Measurements from ENCODE around the gene MYO19. TPM values are rescaled to one million over a fixed set of nuclear protein-coding genes. Genes with fewer than 3 reads are reported as not detected.

MYO19 gene
- total and polyA plus RNA-seq, 9 of the 15 experiments (the other 6 are each of a cell fraction or from before 2014, with no cell fraction given): 21.6 to 176 (median 129) TPM

GRCh38 chr17:36545465-36546417 is 11.1 kb upstream of the MYO19 start (continued):
- TF ChIP-seq SREBF1 (IDR thresholded peaks at IDR 0.05; ENCODE audit: borderline replicate concordance, low read depth, low read length): no peak
- peak; percentile 78 for TF ChIP-seq TAF9B (IDR thresholded peaks at IDR 0.05; ENCODE audit: partially characterized antibody)
- peak; percentile 81 for TF ChIP-seq NFYB (IDR thresholded peaks at IDR 0.05; ENCODE audit: extremely low read depth, insufficient read length)
- peak; percentile 92 for TF ChIP-seq ZZZ3 (IDR thresholded peaks at IDR 0.05)
- TF ChIP-seq MTF1 (CRISPR knock-in tag; IDR thresholded peaks at IDR 0.05; ENCODE audit: borderline replicate concordance): no peak
- TF ChIP-seq KLF1 (tag; IDR thresholded peaks at IDR 0.05): no peak
- peak; percentile 52 for TF ChIP-seq ELF1 (tag; IDR thresholded peaks at IDR 0.05)
- no peak for TF ChIP-seq LARP7 (IDR thresholded peaks at IDR 0.05)
- peak; percentile 61 to 68 for TF ChIP-seq E2F6 (IDR thresholded peaks at IDR 0.05; ENCODE audit: borderline replicate concordance in 1 of 2, extremely low read depth in 1 of 2, insufficient read depth in 1 of 2, insufficient read length in 1 of 2, low read depth in 1 of 2, low read length in 1 of 2, poor library complexity in 1 of 2, severe bottlenecking in 1 of 2)
- peak; percentile 68 for TF ChIP-seq BHLHE40 (IDR thresholded peaks at IDR 0.05; ENCODE audit: low read length)
- TF ChIP-seq SMAD1 (IDR thresholded peaks at IDR 0.05; ENCODE audit: low read depth, low read length, partially characterized antibody): no peak
- TF ChIP-seq, protein P1, sequence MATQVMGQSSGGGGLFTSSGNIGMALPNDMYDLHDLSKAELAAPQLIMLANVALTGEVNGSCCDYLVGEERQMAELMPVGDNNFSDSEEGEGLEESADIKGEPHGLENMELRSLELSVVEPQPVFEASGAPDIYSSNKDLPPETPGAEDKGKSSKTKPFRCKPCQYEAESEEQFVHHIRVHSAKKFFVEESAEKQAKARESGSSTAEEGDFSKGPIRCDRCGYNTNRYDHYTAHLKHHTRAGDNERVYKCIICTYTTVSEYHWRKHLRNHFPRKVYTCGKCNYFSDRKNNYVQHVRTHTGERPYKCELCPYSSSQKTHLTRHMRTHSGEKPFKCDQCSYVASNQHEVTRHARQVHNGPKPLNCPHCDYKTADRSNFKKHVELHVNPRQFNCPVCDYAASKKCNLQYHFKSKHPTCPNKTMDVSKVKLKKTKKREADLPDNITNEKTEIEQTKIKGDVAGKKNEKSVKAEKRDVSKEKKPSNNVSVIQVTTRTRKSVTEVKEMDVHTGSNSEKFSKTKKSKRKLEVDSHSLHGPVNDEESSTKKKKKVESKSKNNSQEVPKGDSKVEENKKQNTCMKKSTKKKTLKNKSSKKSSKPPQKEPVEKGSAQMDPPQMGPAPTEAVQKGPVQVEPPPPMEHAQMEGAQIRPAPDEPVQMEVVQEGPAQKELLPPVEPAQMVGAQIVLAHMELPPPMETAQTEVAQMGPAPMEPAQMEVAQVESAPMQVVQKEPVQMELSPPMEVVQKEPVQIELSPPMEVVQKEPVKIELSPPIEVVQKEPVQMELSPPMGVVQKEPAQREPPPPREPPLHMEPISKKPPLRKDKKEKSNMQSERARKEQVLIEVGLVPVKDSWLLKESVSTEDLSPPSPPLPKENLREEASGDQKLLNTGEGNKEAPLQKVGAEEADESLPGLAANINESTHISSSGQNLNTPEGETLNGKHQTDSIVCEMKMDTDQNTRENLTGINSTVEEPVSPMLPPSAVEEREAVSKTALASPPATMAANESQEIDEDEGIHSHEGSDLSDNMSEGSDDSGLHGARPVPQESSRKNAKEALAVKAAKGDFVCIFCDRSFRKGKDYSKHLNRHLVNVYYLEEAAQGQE (IDR thresholded peaks at IDR 0.05; ENCODE audit: borderline replicate concordance): no peak
- TF ChIP-seq, protein P1 (CRISPR knock-in tag; IDR thresholded peaks at IDR 0.05; ENCODE audit: low read depth): peak; percentile 14; the same call in 1 of the 2 replicates
- TF ChIP-seq SREBF2 (CRISPR knock-in tag; IDR thresholded peaks at IDR 0.05): 0 out of 2 replicates have a peak, but pooled peaks have one; percentile 24
- TF ChIP-seq DMBX1 (CRISPR knock-in tag; IDR thresholded peaks at IDR 0.05; ENCODE audit: borderline replicate concordance): no peak

All from K562 (cell line).